ENCODE measurements around the gene LRBA. TPM values are rescaled to one million over a fixed set of nuclear protein-coding genes. Genes with fewer than 3 reads are reported as not detected.
A peak's percentile ranks its signal among the peaks of the same experiment; 100 is the strongest.

Gene LRBA
- total RNA-seq, 1 experiment from 2014 or later = 69.1 TPM

GRCh38 chr4:151015459-151016347 is 619 bp upstream of the LRBA start (continued):
- TF ChIP-seq ATF6 (CRISPR knock-in tag; IDR thresholded peaks at IDR 0.05) = no peak
- TF ChIP-seq ZNF423 (CRISPR knock-in tag; IDR thresholded peaks at IDR 0.05) = no peak; the same call in 1 of the 2 replicates
- TF ChIP-seq SOX15 (CRISPR knock-in tag; IDR thresholded peaks at IDR 0.05) = no peak
- no peak for TF ChIP-seq ZNF219 (CRISPR knock-in tag; IDR thresholded peaks at IDR 0.05; ENCODE audit: borderline replicate concordance)
- peak; percentile 41; the same call in 1 of the 2 replicates for TF ChIP-seq USF1 (CRISPR knock-in tag; IDR thresholded peaks at IDR 0.05)
- peak; percentile 82; the same call in 1 of the 2 replicates for TF ChIP-seq FOXK1 (CRISPR knock-in tag; IDR thresholded peaks at IDR 0.05)
- TF ChIP-seq GRHL2 (CRISPR knock-in tag; IDR thresholded peaks at IDR 0.05; ENCODE audit: insufficient replicate concordance, severe bottlenecking) = no peak
- TF ChIP-seq CDX4 (CRISPR knock-in tag; IDR thresholded peaks at IDR 0.05; ENCODE audit: borderline replicate concordance) = no peak
- no peak for TF ChIP-seq ZMAT4 (CRISPR knock-in tag; IDR thresholded peaks at IDR 0.05)
- TF ChIP-seq SMAD3 (CRISPR knock-in tag; IDR thresholded peaks at IDR 0.05; ENCODE audit: borderline replicate concordance) = no peak; the same call in none of the 2 replicates
- TF ChIP-seq ZNF263 (CRISPR knock-in tag; IDR thresholded peaks at IDR 0.05; ENCODE audit: low read depth) = no peak; the same call in 1 of the 2 replicates
- TF ChIP-seq USF2 (CRISPR knock-in tag; IDR thresholded peaks at IDR 0.05) = peak; percentile 25; the same call in 1 of the 2 replicates
- no peak for TF ChIP-seq CBFB (CRISPR knock-in tag; IDR thresholded peaks at IDR 0.05; ENCODE audit: low read depth)
- peak; percentile 88; the same call in 1 of the 2 replicates for TF ChIP-seq KAT7 (CRISPR knock-in tag; IDR thresholded peaks at IDR 0.05; ENCODE audit: borderline replicate concordance)
- TF ChIP-seq ZBTB43 (CRISPR knock-in tag; IDR thresholded peaks at IDR 0.05) = 0 out of 2 replicates have a peak, but pooled peaks have one; percentile 9
- TF ChIP-seq ZNF121 (CRISPR knock-in tag; IDR thresholded peaks at IDR 0.05) = 0 out of 2 replicates have a peak, but pooled peaks have one; percentile 24
- no peak for TF ChIP-seq JUN (CRISPR knock-in tag; IDR thresholded peaks at IDR 0.05)
- no peak for TF ChIP-seq MLX (CRISPR knock-in tag; IDR thresholded peaks at IDR 0.05)
- no peak; the same call in 1 of the 2 replicates for TF ChIP-seq NFE2L1 (CRISPR knock-in tag; IDR thresholded peaks at IDR 0.05)
- peak; percentile 39; the same call in 1 of the 2 replicates for TF ChIP-seq PRDM15 (CRISPR knock-in tag; IDR thresholded peaks at IDR 0.05)
- peak; percentile 70; the same call in 1 of the 2 replicates for TF ChIP-seq TP53 (CRISPR knock-in tag; IDR thresholded peaks at IDR 0.05)
- TF ChIP-seq ETV6 (CRISPR knock-in tag; IDR thresholded peaks at IDR 0.05) = peak; percentile 94
- TF ChIP-seq E2F4 (CRISPR knock-in tag; IDR thresholded peaks at IDR 0.05; ENCODE audit: borderline replicate concordance, low read depth) = no peak
- no peak for TF ChIP-seq ELF4 (CRISPR knock-in tag; IDR thresholded peaks at IDR 0.05; ENCODE audit: low read depth)
- TF ChIP-seq SP1 (CRISPR knock-in tag; conservative IDR thresholded peaks at IDR 0.05) = peak; percentile 63; the same call in 1 of the 2 replicates
- TF ChIP-seq RELA (CRISPR knock-in tag; IDR thresholded peaks at IDR 0.05; ENCODE audit: borderline replicate concordance) = peak; percentile 90; the same call in 1 of the 2 replicates
